SK-N-SH (cell line): ENCODE data around the gene CUX1. TPM values are rescaled to one million over a fixed set of nuclear protein-coding genes. Genes with fewer than 3 reads are reported as not detected.

Source experiments
- CTCF ChIA-PET: fragments of 300-600, 350-600 bp; formaldehyde crosslinking; extraction: SDS; loops from one replicate; lab custom pipeline; 2021; lab: Yijun Ruan, JAX
- POLR2A ChIA-PET: fragments of 350-600 bp; sonication (Branson Sonifier 250); formaldehyde crosslinking; extraction: SDS; loops from one replicate; lab custom pipeline; 2020; ENCODE audit warnings: antibody characterized with exemption, inconsistent platforms; lab: Yijun Ruan, JAX
- DNase-seq: peaks from one replicate; pipeline ENCODE4 v3.0.0; 2012
- H2AFZ ChIP-seq: fragments of 200-600 bp; sonication (generic); 2 replicates; pipeline ENCODE4 v1.8.1; 2016; ENCODE audit warnings: antibody characterized with exemption, mild to moderate bottlenecking, low read depth
- H3F3A ChIP-seq: fragments of 200-600 bp; sonication (generic); replicated peaks from 2 replicates; pipeline ENCODE3; 2016; ENCODE audit warnings: antibody characterized with exemption, mild to moderate bottlenecking; ENCODE audit not compliant: insufficient read depth
- H3K27ac ChIP-seq, 2 experiments: fragments of 200-500 bp in 1 of 2; fragments of 200-600 bp in 1 of 2; sonication (Bioruptor generic) in 1 of 2; sonication (generic), shearing (Covaris generic) in 1 of 2; 2 replicates each; pipeline versions ENCODE4 v1.5.1 to v1.6.1; 2014 to 2016; ENCODE audit warnings: low read depth in 2 of 2, inconsistent platforms in 1 of 2, low read length in 1 of 2, mild to moderate bottlenecking in 1 of 2, mixed read lengths in 1 of 2
- H3K27me3 ChIP-seq: fragments of 200-600 bp; sonication (generic), shearing (Covaris generic); 2 replicates; pipeline ENCODE4 v1.6.1; 2016; ENCODE audit warnings: mixed run types; ENCODE audit not compliant: insufficient read depth
- H3K36me3 ChIP-seq, 2 experiments: fragments of 200-500 bp in 1 of 2; fragments of 200-600 bp in 1 of 2; sonication (Bioruptor generic) in 1 of 2; sonication (generic) in 1 of 2; replicated peaks in 1 of 2; 2 replicates each; pipeline versions ENCODE3 to v1.5.1; 2014 to 2016; ENCODE audit warnings: low read length in 1 of 2, mild to moderate bottlenecking in 1 of 2; ENCODE audit not compliant: insufficient read depth in 2 of 2, control insufficient read depth in 1 of 2
- H3K4me1 ChIP-seq, 2 experiments: fragments of 200-500 bp in 1 of 2; fragments of 200-600 bp in 1 of 2; sonication (Bioruptor generic) in 1 of 2; sonication (generic), shearing (Covaris generic) in 1 of 2; 2 replicates each; pipeline versions ENCODE4 v1.5.1 to v1.6.1; 2014 to 2016; ENCODE audit warnings: low read depth in 1 of 2, low read length in 1 of 2, mixed run types in 1 of 2; ENCODE audit not compliant: insufficient read depth in 2 of 2, control insufficient read depth in 1 of 2
- H3K4me2 ChIP-seq: fragments of 200-600 bp; sonication (generic), shearing (Covaris generic); 2 replicates; pipeline ENCODE4 v1.6.1; 2017; ENCODE audit warnings: mixed run types
- H3K4me3 ChIP-seq, 2 experiments: fragments of 200-500 bp in 1 of 2; fragments of 200-600 bp in 1 of 2; sonication (Bioruptor generic) in 1 of 2; sonication (generic), shearing (Covaris generic) in 1 of 2; 2 replicates each; pipeline versions ENCODE4 v1.5.1 to v1.8.1; 2014 to 2016; ENCODE audit warnings: low read depth in 2 of 2, inconsistent platforms in 1 of 2, low read length in 1 of 2, mild to moderate bottlenecking in 1 of 2, mixed read lengths in 1 of 2, moderate library complexity in 1 of 2
- H3K79me2 ChIP-seq: fragments of 200-600 bp; sonication (generic); 2 replicates; pipeline ENCODE4 v1.8.1; 2017; ENCODE audit warnings: mild to moderate bottlenecking; ENCODE audit not compliant: insufficient read depth
- H3K9ac ChIP-seq: fragments of 200-600 bp; sonication (generic); 2 replicates; pipeline ENCODE4 v1.6.1; 2017; ENCODE audit warnings: mixed run types
- H3K9me2 ChIP-seq: fragments of 200-600 bp; sonication (generic); 2 replicates; pipeline ENCODE4 v1.6.1; 2017; ENCODE audit warnings: mixed run types
- H3K9me3 ChIP-seq: fragments of 200-600 bp; sonication (generic); 2 replicates; pipeline ENCODE4 v1.6.1; 2017; ENCODE audit warnings: mixed run types, mild to moderate bottlenecking, moderate library complexity
- H4K20me1 ChIP-seq: fragments of 200-600 bp; sonication (generic); 2 replicates; pipeline ENCODE4 v1.6.1; 2017; ENCODE audit warnings: mild to moderate bottlenecking, mixed run types; ENCODE audit not compliant: insufficient read depth
- CHD2 ChIP-seq: fragments of 150-350 bp; IDR thresholded peaks from 2 replicates; pipeline ENCODE4 v1.6.1; 2018; ENCODE audit warnings: low read length; ENCODE audit not compliant: partially characterized antibody
- ELF1 ChIP-seq: IDR thresholded peaks from 2 replicates; pipeline ENCODE4 v1.4.0; 2012
- EP300 ChIP-seq, 2 experiments: IDR thresholded peaks; 2 replicates each; pipeline versions ENCODE4 v1.4.0 to v1.6.1; 2012; ENCODE audit warnings: borderline replicate concordance in 1 of 2, low read depth in 1 of 2, low read length in 1 of 2
- EZH2phosphoT487 ChIP-seq: fragments of 200-600 bp; sonication (generic); IDR thresholded peaks from 2 replicates; pipeline ENCODE4 v1.6.1; 2017; ENCODE audit warnings: low read depth, mixed run types, mild to moderate bottlenecking, antibody characterized with exemption, moderate library complexity, borderline replicate concordance
- FOSL2 ChIP-seq: IDR thresholded peaks from 2 replicates; pipeline ENCODE4 v1.4.0; 2012; ENCODE audit warnings: low read depth, mild to moderate bottlenecking, moderate library complexity, borderline replicate concordance
- FOXJ3 ChIP-seq: sonication (generic); formaldehyde crosslinking; IDR thresholded peaks from 2 replicates; pipeline ENCODE4 v1.5.1; 2020; ENCODE audit warnings: mild to moderate bottlenecking, missing genetic modification reagents
- GATA2 ChIP-seq: sonication (generic); formaldehyde crosslinking; IDR thresholded peaks from 2 replicates; pipeline ENCODE4 v1.5.0; 2020; ENCODE audit warnings: mild to moderate bottlenecking, missing genetic modification reagents
- IRF3 ChIP-seq: fragments of 150-350 bp; IDR thresholded peaks from 2 replicates; pipeline ENCODE4 v1.6.1; 2016; ENCODE audit warnings: mild to moderate bottlenecking, low read depth, low read length
- MXI1 ChIP-seq: IDR thresholded peaks from 2 replicates; pipeline ENCODE4 v1.6.1; 2012; ENCODE audit warnings: mild to moderate bottlenecking, low read depth, low read length, improper control_type of control experiment
- NFIC ChIP-seq: IDR thresholded peaks from 2 replicates; pipeline ENCODE4 v1.4.0; 2012; ENCODE audit warnings: borderline replicate concordance
- NRF1 ChIP-seq: IDR thresholded peaks from 2 replicates; pipeline ENCODE4 v1.6.1; 2012; ENCODE audit warnings: low read depth, mild to moderate bottlenecking, low read length
- PBX3 ChIP-seq: IDR thresholded peaks from 2 replicates; pipeline ENCODE4; 2012
- RCOR1 ChIP-seq: fragments of 150-350 bp; IDR thresholded peaks from 2 replicates; pipeline ENCODE4 v1.6.1; 2017; ENCODE audit warnings: antibody characterized with exemption, low read length
- RXRA ChIP-seq: IDR thresholded peaks from 2 replicates; pipeline ENCODE4 v1.4.0; 2012; ENCODE audit warnings: low read depth, mild to moderate bottlenecking, borderline replicate concordance
- SIN3A ChIP-seq: IDR thresholded peaks from 2 replicates; pipeline ENCODE4 v1.6.1; 2012; ENCODE audit warnings: low read depth, mild to moderate bottlenecking, low read length, moderate library complexity, borderline replicate concordance
- TCF12 ChIP-seq: IDR thresholded peaks from 2 replicates; pipeline ENCODE4 v1.4.0; 2012
- TEAD4 ChIP-seq: IDR thresholded peaks from 2 replicates; pipeline ENCODE4 v1.4.0; 2012; ENCODE audit warnings: mild to moderate bottlenecking, borderline replicate concordance; ENCODE audit not compliant: insufficient read depth
- USF1 ChIP-seq: IDR thresholded peaks from 2 replicates; pipeline ENCODE4 v1.4.0; 2012; ENCODE audit warnings: low read depth, borderline replicate concordance
- YY1 ChIP-seq: IDR thresholded peaks from 2 replicates; pipeline ENCODE4 v1.4.0; 2012; ENCODE audit warnings: low read depth, mild to moderate bottlenecking
- WGBS: methylation state at CpG from one replicate; pipeline ENCODE4 v1.1.6; 2017; ENCODE audit warnings: low lambda C conversion rate; 5-methylcytosine and 5-hydroxymethylcytosine counted together
- polyA plus RNA-seq, 3 experiments: library from polyadenylated mRNA; depleted of rRNA; stranded (reverse); fragments of >200 nt; gene quantifications; 2 replicates each; pipeline ENCODE4 v1.2.3, GENCODE V29; 2012

Gene CUX1
- polyA plus RNA-seq, 1 of the 3 experiments (the other 2 are of a cell fraction), result 68.6 TPM

- H3K27me3 ChIP-seq, result peaks cover 20% of the 10 kb centered on the region; the same call in 1 of the 2 replicates
- 72% methylated on average over 21 of the region's 21 CpGs for whole genome bisulfite sequencing
- no peak overlapping the region for H3K4me2 ChIP-seq
- no peak overlapping the region for H3K4me3 ChIP-seq
- no peaks in the 10 kb centered on the region for H3K79me2 ChIP-seq
- DNase-seq, result no peak
- TF ChIP-seq EZH2phosphoT487 (no peak), EP300 (IDR thresholded peaks at IDR 0.05; ENCODE audit: borderline replicate concordance in 1 of 2, low read depth in 1 of 2, low read length in 1 of 2) (no peak), TEAD4 (no peak), RCOR1 (no peak), FOSL2 (no peak), RXRA (no peak), TCF12 (no peak), USF1 (no peak), NRF1 (no peak), ELF1 (no peak), IRF3 (no peak), NFIC (no peak), MXI1 (no peak), YY1 (no peak), SIN3A (no peak), CHD2 (no peak), PBX3 (no peak), FOXJ3 (CRISPR knock-in tag) (no peak), GATA2 (CRISPR knock-in tag) (no peak)
- H3K36me3 ChIP-seq, result no peaks in the 10 kb centered on the region
- no peak overlapping the region for H3K9ac ChIP-seq
- no peaks in the 10 kb centered on the region for H3F3A ChIP-seq
- no peak overlapping the region for H3K27ac ChIP-seq
- POLR2A ChIA-PET, result no interaction called here
- H4K20me1 ChIP-seq, result no peaks in the 10 kb centered on the region
- CTCF ChIA-PET, result interaction anchor here (0.7 to 1.9 kb wide), 2 partner anchors 21 to 41 kb away, joined by 3 to 7 read pairs; no protein-coding TSS in a partner anchor
- no peak overlapping the region for H2AFZ ChIP-seq
- no peaks in the 10 kb centered on the region for H3K9me2 ChIP-seq
- H3K9me3 ChIP-seq, result no peaks in the 10 kb centered on the region
- no peaks in the 10 kb centered on the region; a peak in 1 of 4 replicates for H3K4me1 ChIP-seq
These were observed 32.9 kb upstream of the CUX1 start for GRCh38 chr7:101784292-101785127.
